ENCODE data around the gene RALGAPA2.

The RALGAPA2 gene

DNA sequence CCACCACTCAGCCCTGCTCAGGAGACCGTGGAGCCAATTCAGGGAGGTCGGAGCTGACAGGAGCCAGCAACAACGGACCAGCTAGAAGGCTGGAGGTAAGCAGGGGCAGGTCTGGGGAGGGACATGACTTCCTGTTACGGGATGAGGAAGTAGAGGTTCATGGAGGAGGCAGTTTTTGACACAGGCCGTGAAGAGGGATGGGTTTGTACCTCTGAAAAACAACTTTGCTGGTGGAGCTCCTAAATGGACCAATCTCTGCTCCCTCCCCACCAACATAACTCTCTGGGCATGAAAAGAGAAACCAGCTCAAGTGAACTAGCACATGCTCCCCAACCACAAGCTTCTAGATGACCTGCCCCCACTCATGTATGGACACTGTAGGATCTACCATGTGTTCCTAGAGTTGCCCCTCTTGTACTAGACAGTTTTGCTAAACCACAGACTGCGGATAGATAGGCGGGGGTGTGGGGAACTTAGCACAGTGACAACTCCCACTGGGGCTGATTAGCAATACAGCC is 31.4 kb downstream of the RALGAPA2 start:
- no peak for TF ChIP-seq CTCF (conservative IDR thresholded peaks at IDR 0.05; ENCODE audit: control insufficient read depth, insufficient read depth, low read depth, low read length)
- DNase-seq (ENCODE audit: low read depth): no peak
- no peak overlapping the region for H3K4me3 ChIP-seq (ENCODE audit: control insufficient read depth, low read depth, low read length)

GRCh38 chr20:20679316-20679715 is 33.1 kb downstream of the RALGAPA2 start:
- H3K4me3 ChIP-seq (ENCODE audit: control insufficient read depth, low read depth, low read length): no peak overlapping the region
- TF ChIP-seq CTCF (conservative IDR thresholded peaks at IDR 0.05; ENCODE audit: control insufficient read depth, insufficient read depth, low read depth, low read length): no peak
- DNase-seq (ENCODE audit: low read depth): no peak

DNA sequence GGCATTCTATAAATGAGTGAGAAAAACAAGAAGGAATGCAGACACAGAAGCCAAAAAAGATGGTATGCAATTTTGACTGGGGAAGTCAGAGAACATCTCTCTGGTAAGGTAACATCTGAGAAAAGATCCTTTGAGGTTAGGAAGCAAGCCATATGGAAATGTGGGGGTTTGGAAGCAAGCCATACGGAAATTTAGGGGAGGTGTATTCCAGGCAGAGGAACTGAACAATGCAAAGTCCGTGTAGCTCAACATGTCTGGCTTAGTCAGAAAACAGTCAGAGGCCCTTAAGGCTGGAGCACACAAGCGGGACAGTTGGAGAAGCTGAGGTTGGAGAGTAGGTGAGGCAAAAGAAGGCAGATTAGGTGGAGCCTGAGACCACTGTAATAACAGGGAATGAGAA is 35.3 kb downstream of the RALGAPA2 start:
- TF ChIP-seq CTCF (conservative IDR thresholded peaks at IDR 0.05; ENCODE audit: control insufficient read depth, insufficient read depth, low read depth, low read length): no peak
- peak; percentile 17 for DNase-seq (ENCODE audit: low read depth)
- H3K4me3 ChIP-seq (ENCODE audit: control insufficient read depth, low read depth, low read length): no peak overlapping the region

DNA sequence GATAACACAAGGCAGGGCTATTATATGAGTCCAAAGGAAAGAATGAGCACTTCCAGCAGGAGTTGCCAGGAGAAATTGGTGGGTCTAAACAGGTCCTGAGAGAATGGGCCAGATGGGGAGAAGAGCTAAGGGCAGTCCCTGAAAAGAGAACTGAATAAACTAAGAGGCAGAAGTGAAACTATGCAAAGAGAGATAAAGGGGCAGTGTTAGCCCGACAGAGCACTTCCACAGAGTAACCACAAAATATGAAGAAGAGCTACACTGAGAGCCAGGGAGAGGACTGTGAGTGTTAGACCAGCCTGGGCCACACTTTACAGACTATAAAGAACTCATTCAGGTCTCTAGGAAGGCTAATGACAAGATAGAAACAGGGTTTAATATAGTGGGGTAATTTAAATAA is 43.8 kb downstream of the RALGAPA2 start:
- TF ChIP-seq CTCF (conservative IDR thresholded peaks at IDR 0.05; ENCODE audit: control insufficient read depth, insufficient read depth, low read depth, low read length): no peak
- no peak overlapping the region for H3K4me3 ChIP-seq (ENCODE audit: control insufficient read depth, low read depth, low read length)
- DNase-seq (ENCODE audit: low read depth): no peak

GRCh38 chr20:20666359-20666758 is 46.1 kb downstream of the RALGAPA2 start:
- TF ChIP-seq CTCF (conservative IDR thresholded peaks at IDR 0.05; ENCODE audit: control insufficient read depth, insufficient read depth, low read depth, low read length): no peak
- no peak overlapping the region for H3K4me3 ChIP-seq (ENCODE audit: control insufficient read depth, low read depth, low read length)
- DNase-seq (ENCODE audit: low read depth): no peak

DNA sequence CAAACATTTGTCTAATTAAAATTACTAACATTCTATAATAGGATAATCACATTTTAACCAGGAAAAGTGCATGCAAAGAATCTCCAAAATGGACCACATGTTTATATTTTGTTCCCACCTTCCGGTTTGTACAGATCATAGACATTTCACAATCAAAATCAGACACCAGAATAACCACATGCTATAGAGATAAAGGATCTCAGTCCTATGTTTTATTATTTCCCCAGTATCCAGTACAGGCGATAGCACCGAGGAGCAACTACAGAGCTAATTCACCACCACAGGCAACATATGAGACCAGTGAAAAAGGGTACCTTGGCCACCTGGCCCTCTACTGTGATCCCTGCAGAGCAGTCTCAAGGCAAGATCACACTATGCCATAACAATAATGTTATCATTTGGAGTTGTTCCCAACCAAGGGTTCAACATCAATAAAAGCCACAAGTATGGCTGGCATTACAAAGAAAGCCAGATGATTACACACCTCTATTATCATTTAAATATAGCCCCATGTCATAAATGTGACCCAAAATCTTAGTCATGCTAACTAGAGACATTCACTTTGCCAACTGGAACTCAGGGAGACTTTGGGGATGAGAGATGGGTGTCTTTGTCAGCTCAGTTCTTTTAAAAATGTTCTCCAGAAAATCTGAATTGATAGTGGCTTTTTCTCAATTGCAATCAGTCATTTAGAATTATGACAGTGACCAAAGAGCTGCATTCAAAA is 46.7 kb downstream of the RALGAPA2 start:
- no peak for DNase-seq (ENCODE audit: low read depth)
- no peak overlapping the region for H3K4me3 ChIP-seq (ENCODE audit: control insufficient read depth, low read depth, low read length)

More for the DNA sequence above, 46.7 kb downstream of the RALGAPA2 start:
- no peak for TF ChIP-seq CTCF (conservative IDR thresholded peaks at IDR 0.05; ENCODE audit: control insufficient read depth, insufficient read depth, low read depth, low read length)

All from fibroblast of mammary gland (primary cell).